ENCODE measurements around the gene TRHDE. TPM values are rescaled to one million over a fixed set of nuclear protein-coding genes. Genes with fewer than 3 reads are reported as not detected.

The TRHDE gene
- polyA plus RNA-seq, 1 donor (not counting 4 experiments of a cell fraction or from before 2014, with no cell fraction given), result 0.12 TPM

- H3K9me1 ChIP-seq (ENCODE audit: control insufficient read depth, extremely low read depth, insufficient read depth, low read length), result no peaks in the 10 kb centered on the region
- no peaks in the 10 kb centered on the region for H3K27me3 ChIP-seq (ENCODE audit: control insufficient read depth, extremely low read depth, insufficient read depth, low read length)
- no peaks in the 10 kb centered on the region for H3K36me3 ChIP-seq (ENCODE audit: control insufficient read depth in 2 of 2, extremely low read depth in 1 of 2, insufficient read depth in 2 of 2, low read length in 2 of 2)
- H3K4me3 ChIP-seq (ENCODE audit: control insufficient read depth in 2 of 3, extremely low read depth in 1 of 3, insufficient read depth in 2 of 3, low read depth in 1 of 3, low read length in 3 of 3), result no peak overlapping the region
- H3K4me2 ChIP-seq (ENCODE audit: control insufficient read depth, extremely low read depth, insufficient read depth, low read depth, low read length), result no peak overlapping the region
- H3K9me3 ChIP-seq (ENCODE audit: control insufficient read depth, low read depth, low read length), result no peaks in the 10 kb centered on the region
- no peak overlapping the region for H3K27ac ChIP-seq (ENCODE audit: control insufficient read depth, insufficient read depth, low read length)
- no peak overlapping the region for H3K9ac ChIP-seq (ENCODE audit: control insufficient read depth, extremely low read depth, insufficient read depth, low read length)
- TF ChIP-seq CTCF (optimal IDR thresholded peaks at IDR 0.05 in 1 of 3, IDR thresholded peaks at IDR 0.05 in 1 of 3, conservative IDR thresholded peaks at IDR 0.05 in 1 of 3; ENCODE audit: extremely low read depth in 1 of 3, insufficient read depth in 2 of 3, low read length in 3 of 3) (no peak), EZH2 (IDR thresholded peaks at IDR 0.05; ENCODE audit: low read length) (no peak)
- H4K20me1 ChIP-seq (ENCODE audit: control insufficient read depth, extremely low read depth, insufficient read depth, low read length), result no peaks in the 10 kb centered on the region
- no peaks in the 10 kb centered on the region for H3K79me2 ChIP-seq (ENCODE audit: control insufficient read depth, insufficient read depth, low read length)
- DNase-seq (ENCODE audit: low read depth, low spot score) (no peak), FAIRE-seq (no peak)
- dilution Hi-C loops (cut with MboI; ENCODE audit: extremely low pct_ligation_motif_present, low sequenced_read_pairs), result no loop called here
- H2AFZ ChIP-seq (ENCODE audit: control insufficient read depth, low read length), result no peak overlapping the region
- no peaks in the 10 kb centered on the region for H3K4me1 ChIP-seq (ENCODE audit: control insufficient read depth, extremely low read depth, insufficient read depth, low read length)
These were observed 175.9 kb downstream of the TRHDE start for GRCh38 chr12:72448089-72448488.

GRCh38 chr12:72448805-72449204, 176.6 kb downstream of the TRHDE start:
- no peaks in the 10 kb centered on the region for H3K79me2 ChIP-seq (ENCODE audit: control insufficient read depth, insufficient read depth, low read length)
- FAIRE-seq, result no peak
- dilution Hi-C loops (cut with MboI; ENCODE audit: extremely low pct_ligation_motif_present, low sequenced_read_pairs), result no loop called here

More at GRCh38 chr12:72448805-72449204, 176.6 kb downstream of the TRHDE start:
- no peak overlapping the region for H3K27ac ChIP-seq (ENCODE audit: control insufficient read depth, insufficient read depth, low read length)
- H3K4me3 ChIP-seq (ENCODE audit: control insufficient read depth in 2 of 3, extremely low read depth in 1 of 3, insufficient read depth in 2 of 3, low read depth in 1 of 3, low read length in 3 of 3), result no peak overlapping the region
- no peaks in the 10 kb centered on the region for H3K36me3 ChIP-seq (ENCODE audit: control insufficient read depth in 2 of 2, extremely low read depth in 1 of 2, insufficient read depth in 2 of 2, low read length in 2 of 2)
- H4K20me1 ChIP-seq (ENCODE audit: control insufficient read depth, extremely low read depth, insufficient read depth, low read length), result no peaks in the 10 kb centered on the region
- no peaks in the 10 kb centered on the region for H3K4me1 ChIP-seq (ENCODE audit: control insufficient read depth, extremely low read depth, insufficient read depth, low read length)
- no peaks in the 10 kb centered on the region for H3K9me1 ChIP-seq (ENCODE audit: control insufficient read depth, extremely low read depth, insufficient read depth, low read length)
- DNase-seq (ENCODE audit: low read depth, low spot score), result no peak
- H3K27me3 ChIP-seq (ENCODE audit: control insufficient read depth, extremely low read depth, insufficient read depth, low read length), result no peaks in the 10 kb centered on the region
- H3K9me3 ChIP-seq (ENCODE audit: control insufficient read depth, low read depth, low read length), result no peaks in the 10 kb centered on the region
- H3K4me2 ChIP-seq (ENCODE audit: control insufficient read depth, extremely low read depth, insufficient read depth, low read depth, low read length), result no peak overlapping the region
- H2AFZ ChIP-seq (ENCODE audit: control insufficient read depth, low read length), result no peak overlapping the region
- TF ChIP-seq CTCF (optimal IDR thresholded peaks at IDR 0.05 in 1 of 3, IDR thresholded peaks at IDR 0.05 in 1 of 3, conservative IDR thresholded peaks at IDR 0.05 in 1 of 3; ENCODE audit: extremely low read depth in 1 of 3, insufficient read depth in 2 of 3, low read length in 3 of 3) (no peak), EZH2 (IDR thresholded peaks at IDR 0.05; ENCODE audit: low read length) (no peak)
- H3K9ac ChIP-seq (ENCODE audit: control insufficient read depth, extremely low read depth, insufficient read depth, low read length), result no peak overlapping the region
